HG02981 (cell line): ENCODE measurements around the gene EPSTI1.
"Not testable (repeated sequence)": the region's sequence is repeated elsewhere in the genome, so short reads cannot be mapped to it uniquely, and the experiment has no call there.

Experiments used
- ATAC-seq: cut with Tn5 transposase; IDR thresholded peaks from one replicate; pipeline ENCODE4 v1.9.1; 2021; ENCODE audit warnings: mild to moderate bottlenecking, moderate library complexity; ENCODE audit not compliant: unreplicated experiment

The EPSTI1 gene

DNA sequence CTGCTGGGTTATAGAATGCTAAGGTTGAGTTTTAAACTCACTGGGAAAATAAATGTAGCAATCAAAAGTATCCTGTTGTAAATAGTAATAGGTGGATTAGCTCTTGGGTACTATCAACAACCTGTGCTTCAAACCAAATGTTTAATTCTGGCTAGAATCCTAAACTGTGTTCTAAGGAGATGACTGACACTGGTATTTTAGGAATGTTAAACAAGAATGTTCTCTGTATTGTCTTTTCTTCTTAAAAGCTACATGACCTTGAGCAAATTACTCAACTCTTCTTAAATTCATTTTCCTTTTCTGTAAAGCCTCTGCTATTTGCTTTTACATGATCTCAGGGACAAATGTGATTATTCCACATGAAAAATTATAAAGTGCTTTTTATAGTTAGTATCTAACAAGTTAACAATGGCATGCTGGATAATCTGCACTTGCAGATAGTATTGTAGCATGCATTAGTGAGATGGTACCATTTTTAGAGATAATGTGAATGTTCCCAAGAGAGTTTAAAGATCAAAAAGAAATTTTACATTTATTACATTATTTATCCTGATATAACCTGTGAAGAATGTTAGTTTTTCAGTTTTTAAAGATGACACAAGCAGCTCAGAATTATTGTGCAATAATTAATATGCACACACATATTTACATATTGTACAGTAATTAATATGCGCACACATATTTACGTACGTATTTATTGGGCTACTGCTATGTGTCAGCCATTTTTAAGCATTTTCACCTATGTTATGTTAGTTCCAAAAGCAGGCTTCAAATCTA is 13.6 kb upstream of the EPSTI1 start:
- ATAC-seq, result no peak

DNA sequence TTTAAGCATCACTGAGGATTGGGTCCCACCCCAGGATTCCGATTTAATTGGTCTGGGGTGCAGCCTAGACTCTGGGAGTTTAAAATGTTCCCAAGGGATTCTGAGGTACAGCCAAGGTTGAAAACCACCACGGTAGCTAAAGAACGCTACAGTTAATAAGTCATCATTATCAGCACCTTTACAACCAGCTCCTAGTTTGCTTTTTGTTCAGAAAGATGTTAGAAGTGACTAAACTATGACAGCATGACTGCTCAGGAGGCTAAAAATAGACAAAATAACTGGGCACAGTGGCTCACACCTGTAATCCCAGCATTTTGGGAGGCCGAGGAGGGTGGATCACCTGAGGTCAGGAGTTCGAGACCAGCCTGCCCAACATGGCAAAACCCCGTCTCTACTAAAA is 11.7 kb upstream of the EPSTI1 start:
- ATAC-seq, result no peak

DNA sequence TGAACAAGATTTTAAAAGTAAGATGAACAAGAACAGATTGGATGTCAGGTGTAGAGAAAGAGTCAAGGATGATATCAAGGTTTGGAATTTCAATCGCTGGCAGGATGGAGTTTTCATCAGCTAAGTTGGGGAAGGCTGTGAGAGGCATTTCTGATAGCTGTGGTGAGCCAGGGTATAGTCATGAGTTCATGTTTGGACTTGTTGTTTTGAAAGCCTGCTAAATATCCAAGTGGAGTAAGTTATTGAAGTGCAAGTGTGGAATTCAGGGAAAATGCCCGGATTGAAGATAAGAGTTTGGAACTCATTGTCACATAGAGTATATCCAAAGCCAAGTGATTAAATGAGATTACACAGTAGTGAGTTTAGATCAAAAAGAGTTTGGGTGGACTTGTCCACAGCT is 11.0 kb upstream of the EPSTI1 start:
- no peak for ATAC-seq

DNA sequence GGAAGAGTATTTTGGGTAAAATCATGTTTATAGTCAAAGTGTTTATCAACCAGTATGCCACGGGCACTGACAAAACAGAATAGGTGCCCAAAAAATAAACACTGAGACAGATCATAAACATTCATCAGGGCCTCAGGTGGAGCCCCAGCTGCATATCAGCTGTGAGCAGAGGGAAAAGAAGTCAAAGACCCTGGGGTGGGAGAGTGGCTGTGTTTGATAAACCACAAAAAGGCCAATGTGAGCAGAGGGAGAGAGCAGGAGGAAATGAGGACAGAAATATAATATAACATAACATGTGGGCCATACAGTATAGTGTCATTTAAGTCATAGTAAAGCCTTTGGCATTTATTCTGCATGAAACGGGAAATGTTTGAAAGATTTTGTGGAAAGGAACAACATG is 10.0 kb upstream of the EPSTI1 start:
- ATAC-seq, result no peak

DNA sequence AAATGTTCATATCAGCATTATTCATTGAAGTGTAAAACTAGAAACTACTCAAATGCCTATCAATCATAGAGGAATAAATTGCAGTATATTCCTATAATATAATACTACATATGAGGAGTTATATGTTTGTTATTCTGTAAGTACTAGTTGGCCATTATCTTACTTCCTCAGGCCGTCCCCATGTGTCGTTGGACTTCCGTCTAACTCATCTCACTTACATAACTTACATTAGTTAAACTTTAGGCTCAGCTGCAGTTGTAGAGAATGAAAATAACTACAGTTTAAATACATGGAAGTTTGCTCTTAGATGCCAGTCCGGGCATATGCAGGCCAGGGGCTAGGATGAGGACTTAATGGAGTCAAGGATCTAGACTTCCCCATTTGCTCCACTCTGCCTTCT is 8.6 kb upstream of the EPSTI1 start:
- ATAC-seq, result no peak

DNA sequence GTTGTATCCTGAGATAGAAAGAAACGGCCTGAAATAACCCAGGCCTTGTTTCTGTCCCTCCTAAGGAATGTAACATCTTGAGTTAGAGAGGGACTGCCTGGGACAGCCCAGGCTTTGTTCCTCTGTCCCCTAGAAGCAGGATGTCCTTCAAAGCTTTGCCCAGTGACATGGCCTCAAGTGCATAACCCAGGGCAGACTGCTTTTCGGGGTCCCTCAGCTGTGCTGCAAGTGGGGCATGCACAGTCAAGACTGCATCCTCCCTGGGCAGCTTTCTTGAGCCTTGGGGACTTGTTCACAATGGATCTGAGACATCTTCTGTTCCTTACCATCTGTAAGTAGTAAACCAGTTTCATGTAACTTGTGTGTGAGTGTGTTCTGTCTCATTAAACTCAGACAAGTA is 7.5 kb upstream of the EPSTI1 start:
- no peak for ATAC-seq

DNA sequence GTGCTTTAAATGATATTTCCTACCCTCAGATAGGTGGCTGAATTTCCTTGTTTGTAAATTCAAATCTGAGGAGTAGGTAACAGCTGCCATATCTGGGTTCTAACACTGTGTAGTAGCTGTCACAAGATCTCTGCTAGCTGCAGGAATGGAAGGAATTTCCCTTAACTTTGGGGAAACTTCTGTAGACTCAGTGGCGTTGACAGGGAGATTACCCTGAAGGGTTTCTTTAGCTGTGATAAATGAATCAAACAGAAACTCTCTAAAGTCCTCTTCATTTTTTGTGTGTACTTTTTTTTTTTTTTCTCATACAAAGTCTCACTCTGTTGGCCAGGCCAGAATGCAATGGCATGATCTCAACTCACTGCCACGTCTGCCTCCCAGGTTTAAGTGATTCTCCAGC is 5.3 kb upstream of the EPSTI1 start:
- ATAC-seq, result no peak

DNA sequence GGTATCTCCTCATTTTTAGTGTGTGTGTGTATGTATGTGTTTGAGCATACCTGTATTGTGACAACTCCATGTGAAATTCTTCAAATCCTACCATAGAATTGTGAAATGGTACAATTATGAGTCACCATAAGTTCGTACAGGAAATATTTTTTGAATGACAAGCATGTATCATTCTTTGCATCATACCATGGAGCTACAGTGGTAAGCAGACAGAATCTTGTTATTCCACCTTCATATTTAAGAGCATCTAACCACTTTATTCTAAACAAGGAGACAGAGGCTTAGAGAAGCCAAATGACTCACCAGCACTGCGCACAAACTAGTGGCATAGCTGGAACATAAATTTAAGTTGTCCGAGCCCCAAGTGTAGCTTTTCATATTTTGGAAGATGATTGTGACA is 4.5 kb upstream of the EPSTI1 start:
- ATAC-seq, result no peak

DNA sequence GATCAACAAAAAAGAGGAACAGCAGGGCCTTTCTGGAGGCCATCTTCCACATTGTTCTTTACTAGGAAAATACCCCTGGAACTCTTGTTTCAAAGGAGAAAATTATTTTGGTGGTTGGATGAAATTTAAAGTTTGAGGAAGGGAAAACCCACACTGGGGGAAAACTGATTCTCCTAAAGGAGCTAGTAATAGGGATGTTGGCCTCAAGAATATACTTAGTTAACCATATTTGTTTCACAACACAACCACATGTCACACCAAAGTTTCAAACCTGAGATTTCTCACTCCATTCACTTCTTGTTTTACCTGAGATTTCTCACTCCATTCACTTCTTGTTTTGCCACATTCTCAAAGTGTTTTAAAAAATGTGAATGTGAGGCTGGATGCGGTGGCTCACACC is 2.8 kb upstream of the EPSTI1 start:
- ATAC-seq, result no peak

DNA sequence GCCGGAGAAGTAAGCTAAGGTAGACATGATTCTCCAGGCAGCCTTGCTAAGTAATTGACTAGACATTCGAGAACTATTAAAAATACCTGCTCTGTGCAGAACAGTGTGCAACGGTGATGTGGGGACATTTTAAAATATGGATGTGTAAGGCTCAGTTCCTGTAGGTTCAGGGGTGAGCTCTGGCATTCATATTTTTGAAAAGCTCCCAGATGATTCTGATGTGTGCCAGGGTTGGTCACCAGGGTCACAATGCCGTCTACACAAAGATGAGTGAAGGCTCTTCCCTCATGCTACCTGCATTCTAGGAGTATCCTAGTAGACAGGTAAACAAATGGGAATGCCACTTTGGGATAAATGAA is 702 bp upstream of the EPSTI1 start:
- no peak for ATAC-seq

DNA sequence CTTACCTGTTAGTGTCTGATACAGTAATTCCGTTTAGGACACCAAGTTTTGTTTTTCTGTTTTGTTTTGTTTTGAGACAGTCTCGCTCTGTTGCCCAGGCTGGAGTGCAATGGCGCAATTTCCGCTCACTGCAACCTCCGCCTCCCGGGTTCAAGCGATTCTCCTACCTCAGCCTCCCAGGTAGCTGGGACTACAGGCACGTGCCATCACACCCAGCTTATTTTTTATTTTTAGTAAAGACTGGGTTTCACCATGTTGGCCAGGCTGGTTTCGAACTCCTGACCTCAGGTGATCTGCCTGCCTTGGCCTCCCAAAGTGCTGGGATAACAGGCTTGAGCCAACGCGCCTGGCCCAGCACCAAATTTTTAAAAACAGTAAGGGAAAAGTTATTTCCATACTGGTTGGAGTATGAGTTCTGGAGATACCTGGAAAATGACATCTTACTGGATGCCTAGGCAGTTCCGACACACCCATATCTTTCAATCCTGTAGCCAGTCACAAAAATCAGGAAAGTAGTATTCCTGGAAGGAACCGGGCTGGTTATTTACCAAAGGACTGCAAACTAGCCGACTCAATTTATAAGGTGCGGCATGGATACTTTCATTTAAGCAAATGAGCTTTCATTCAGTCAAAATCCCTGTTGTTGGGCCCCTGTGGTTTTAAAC is 676 bp downstream of the EPSTI1 start:
- not testable (repeated sequence) for ATAC-seq

DNA sequence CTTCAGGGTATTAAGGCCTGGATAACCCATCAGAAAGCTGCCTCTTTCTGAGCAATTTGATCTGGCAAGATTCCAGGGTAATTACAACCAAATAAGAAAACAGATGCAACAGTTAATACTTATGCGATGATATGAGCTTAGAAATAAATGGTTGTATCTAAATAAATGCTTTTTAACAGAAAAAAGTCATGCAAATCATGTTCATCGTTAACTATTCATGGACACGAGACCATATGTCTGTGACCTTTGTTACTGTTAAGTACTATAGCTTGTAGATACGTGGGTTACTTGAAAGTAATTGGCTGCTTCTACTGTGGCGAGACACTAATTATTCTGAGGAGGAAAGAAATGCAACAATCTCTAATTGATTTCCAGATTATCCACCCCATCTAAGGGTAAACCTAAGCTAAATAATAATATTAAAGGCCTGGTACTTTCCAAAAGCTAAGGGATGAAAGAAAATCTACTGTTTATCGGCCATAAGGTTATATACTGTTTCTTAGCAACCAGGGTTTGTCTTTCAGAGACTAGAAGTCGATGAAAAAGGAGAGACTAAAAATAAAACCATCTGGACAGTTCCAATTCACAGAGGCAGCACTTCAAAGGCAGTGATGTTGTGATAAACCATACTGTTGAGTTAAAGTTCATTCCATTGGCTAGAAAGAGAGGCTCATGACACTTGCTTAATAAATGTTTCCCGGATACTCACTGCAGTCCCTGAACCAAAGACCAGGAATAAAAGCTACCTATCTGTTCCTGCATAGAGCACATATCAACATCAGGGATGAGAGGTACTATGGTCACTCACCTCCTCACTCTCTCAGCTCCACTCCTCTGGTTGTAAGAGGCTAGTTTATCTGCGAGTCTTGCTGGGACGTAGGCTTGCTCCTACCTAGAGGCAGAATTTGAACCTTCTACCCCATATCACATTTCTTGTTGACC is 1.5 kb downstream of the EPSTI1 start:
- no peak for ATAC-seq

DNA sequence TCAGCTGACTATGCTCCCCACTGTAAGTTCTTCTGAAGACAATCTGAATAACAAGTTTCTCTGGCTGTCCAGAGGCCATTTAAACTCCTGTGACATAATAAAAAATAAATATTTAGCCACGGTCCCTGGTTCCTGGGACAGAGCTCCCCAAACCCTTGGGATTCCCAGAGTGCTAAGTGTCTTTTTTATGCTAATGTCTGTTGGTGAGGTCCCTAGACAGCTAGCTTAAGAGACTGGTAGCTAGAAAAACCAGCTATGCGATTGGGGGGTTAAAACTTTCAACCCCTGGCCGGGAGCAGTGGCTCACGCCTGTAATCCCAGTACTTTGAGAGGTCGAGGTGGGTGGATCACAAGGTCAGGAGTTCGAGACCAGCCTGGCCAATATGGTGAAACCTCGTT is 5.9 kb downstream of the EPSTI1 start:
- ATAC-seq, result no peak

DNA sequence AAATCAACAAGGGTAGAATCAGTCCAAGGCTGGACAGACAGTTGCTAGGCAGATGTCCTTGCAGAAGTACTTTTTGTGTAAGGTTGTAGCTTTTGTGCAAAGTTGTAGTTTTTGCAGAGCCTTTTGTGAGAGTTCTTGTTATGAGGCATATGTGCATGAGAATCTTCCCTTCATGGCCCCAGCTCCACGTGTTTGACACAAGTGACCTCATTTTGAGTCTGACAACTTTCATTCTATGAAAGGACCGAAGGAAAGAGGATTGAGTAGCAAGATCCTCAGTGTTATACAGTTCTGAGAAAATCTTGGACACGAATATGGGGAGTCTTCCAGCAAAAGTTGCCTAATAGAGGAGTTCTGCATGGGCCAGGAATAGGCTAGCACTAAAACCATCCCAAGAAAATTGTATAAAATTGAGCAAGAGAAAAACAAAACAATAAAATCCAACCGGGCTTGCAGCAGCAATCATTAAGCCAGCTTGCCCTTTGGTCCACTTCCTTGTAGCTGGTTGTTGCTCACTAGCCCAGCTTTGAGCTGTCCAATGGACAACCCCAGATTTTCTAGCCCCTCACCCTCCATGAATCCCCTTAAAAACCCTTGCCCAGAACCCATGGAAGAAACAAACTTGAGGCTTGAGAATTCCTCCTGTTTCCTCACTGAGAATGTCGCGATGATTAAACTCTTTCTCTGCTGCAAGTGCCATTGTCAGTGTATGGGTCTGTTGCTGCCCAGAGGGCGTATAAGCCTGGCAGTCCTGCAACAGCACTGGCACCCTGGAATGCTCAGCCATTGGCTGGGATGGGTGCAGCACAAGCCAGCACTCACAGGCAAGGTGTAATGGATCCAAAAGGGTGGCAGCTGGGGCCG is 6.5 kb downstream of the EPSTI1 start:
- ATAC-seq, result no peak

DNA sequence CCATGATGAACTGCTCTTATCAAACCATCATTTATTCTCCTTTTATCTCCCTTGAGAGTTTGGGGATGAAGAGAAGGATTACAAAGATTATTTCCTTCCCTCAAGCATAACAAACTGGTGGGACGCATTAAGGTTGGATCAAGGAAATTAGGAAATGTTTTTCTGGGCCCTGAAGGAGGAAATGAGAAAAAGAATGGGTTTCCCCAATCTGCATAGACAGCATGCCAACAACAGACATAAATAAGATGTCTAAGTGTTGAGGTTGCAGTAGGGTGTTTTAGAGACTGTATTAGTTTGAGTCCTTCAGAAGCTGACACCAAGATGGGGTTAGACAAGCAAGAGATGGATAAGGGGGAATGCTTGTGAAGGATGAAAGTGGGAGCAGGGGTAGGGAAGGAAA is 7.3 kb downstream of the EPSTI1 start:
- peak; percentile 45 for ATAC-seq

DNA sequence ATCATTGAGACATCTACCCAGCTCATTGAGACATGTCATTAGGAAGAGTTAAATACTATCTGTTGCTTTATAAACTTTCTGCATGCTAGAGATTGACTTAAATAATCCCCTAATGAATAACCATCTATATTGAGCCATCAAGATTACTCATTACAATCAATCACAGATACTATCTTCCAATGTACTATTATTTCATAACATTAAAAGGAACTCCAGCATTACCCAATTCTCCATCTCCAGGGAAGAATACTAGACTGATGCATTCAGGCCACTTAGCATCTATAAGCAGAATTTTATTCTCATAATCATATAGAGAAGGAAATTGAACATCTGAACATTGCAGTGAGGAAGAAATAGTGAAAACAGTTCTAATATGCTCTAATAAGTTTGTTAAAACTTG is 8.0 kb downstream of the EPSTI1 start:
- no peak for ATAC-seq

DNA sequence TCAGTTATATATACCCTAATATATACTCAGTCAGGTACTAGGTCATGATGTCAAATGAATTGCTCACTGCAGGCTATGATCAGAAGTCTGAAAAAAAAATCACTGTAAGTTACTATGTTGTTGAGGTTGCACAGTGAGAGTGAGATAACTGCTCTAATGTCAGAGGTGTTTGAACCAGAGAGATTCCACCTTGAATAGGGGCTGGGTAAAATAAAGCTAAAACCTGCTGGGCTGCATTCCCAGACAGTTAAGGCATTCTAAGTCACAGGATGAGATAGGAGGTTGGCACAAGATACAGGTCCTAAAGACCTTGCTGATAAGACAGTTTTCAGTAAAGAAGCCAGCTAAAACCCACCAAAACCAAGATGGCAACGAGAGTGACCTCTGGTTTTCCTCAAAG is 10.2 kb downstream of the EPSTI1 start:
- ATAC-seq, result no peak

DNA sequence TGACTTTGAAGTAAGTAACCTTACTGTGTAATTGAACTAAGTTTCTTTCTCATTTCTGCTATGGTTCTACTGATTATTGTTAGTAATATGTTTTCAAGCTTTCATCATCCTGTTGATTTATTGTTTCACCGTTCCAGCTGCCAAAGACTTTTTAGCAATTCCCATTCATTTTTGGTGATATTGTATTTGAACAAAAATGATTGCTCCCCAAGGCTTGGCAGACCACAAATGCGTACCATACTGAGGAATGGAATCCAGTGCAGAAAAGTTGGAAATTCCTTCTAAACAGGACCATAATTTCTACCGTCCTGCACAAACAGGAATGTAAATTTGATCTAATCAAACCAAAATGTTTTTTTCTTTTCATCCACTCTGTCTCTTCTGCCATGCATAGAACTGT is 10.7 kb downstream of the EPSTI1 start:
- ATAC-seq, result no peak

DNA sequence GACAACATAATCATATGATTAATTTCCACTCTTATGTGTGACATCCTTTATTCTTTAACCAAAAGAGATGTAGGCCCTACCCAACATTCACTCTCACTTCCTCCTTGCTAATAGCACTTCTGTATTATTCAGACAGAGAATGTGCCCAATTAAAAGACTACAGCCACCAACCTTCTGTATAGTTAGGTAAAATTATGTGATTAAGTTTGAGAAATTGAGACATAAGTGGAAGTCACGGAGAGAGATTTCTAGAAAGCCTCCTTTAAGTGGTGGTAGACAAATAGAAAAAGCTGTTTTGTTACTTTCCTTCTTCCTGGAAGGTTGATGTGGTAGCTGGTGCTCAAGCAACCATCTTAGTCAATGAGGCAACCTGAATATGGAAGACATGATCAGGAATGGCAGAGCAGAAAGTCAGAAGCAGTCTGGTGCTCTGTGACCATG is 14.8 kb downstream of the EPSTI1 start:
- ATAC-seq, result no peak

DNA sequence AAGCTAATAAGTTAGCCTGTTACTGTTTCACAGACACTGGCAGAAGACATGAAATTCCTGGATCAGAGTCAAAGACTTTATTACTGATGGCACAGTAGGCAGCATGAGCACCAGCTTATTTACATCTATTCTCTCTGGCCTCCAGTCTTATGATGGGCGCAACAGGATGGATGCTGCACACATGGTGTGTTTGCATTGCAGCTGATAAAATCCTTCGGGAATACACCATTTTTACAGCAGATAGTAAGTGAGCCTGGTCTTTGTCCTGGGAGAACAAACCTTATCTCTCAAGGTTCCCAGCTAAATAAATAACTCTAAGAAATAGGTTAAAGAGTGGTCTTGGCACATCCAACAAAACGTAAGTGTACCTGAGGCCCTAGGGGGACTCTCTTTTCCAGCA is 16.0 kb downstream of the EPSTI1 start:
- ATAC-seq, result no peak

DNA sequence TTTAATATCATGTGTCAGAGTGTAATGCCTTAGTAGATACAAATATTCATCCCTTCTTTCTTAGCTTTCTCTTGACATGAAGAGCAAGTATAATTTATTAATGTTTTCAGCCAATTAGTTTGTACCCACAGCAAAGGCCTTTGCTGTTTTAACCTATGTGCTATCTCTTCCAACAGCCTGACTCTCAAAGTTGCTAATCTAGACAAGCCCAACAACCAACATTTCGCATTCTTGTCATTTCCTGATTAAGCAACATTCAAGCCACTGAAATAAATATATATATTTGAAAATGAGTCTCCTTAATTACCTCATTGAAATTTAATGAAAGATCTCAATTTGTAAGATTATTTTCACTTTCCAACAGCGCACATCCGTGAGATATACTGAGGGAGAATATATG is 18.5 kb downstream of the EPSTI1 start:
- no peak for ATAC-seq
